ENCODE data around the gene TSPO. TPM values are rescaled to one million over a fixed set of nuclear protein-coding genes. Genes with fewer than 3 reads are reported as not detected.
A peak's percentile ranks its signal among the peaks of the same experiment; 100 is the strongest.

Gene TSPO
- total and polyA plus RNA-seq, 2 of the 13 experiments (the other 11 are each of a cell fraction or from before 2014, with no cell fraction given) = 0.46 to 1.4 TPM

DNA sequence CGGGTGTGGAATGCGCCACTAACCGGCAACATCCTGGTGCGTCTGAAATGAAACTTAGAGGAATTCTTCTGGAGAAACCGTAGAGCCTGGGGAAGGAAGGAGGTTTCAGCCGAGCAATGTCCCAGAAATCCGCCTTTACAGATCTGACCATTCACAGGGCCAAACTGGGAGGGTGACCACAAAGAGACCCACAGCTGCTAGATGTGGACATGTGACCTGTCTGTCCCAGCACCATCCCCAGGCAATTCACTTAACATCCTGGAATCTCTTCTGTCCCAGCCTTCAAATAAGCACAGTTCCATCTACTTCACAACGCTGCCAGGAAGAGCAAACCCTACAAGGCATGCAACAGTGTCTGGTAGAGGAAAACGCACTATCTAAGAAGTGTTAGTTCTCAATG, 18.0 kb upstream of the TSPO start (continued):
- no peak for TF ChIP-seq JDP2 (CRISPR knock-in tag; IDR thresholded peaks at IDR 0.05; ENCODE audit: borderline replicate concordance)
- TF ChIP-seq RARA (CRISPR knock-in tag; IDR thresholded peaks at IDR 0.05) = no peak
- no peak for TF ChIP-seq ZNF224 (CRISPR knock-in tag; IDR thresholded peaks at IDR 0.05)
- TF ChIP-seq ZNF251 (CRISPR knock-in tag; IDR thresholded peaks at IDR 0.05) = no peak
- no peak for TF ChIP-seq AGO1 (IDR thresholded peaks at IDR 0.05; ENCODE audit: low read depth, low read length, poor library complexity, severe bottlenecking)
- no peak for TF ChIP-seq TERF1 (CRISPR knock-in tag; IDR thresholded peaks at IDR 0.05)
- TF ChIP-seq TEAD3 (CRISPR knock-in tag; optimal IDR thresholded peaks at IDR 0.05; ENCODE audit: borderline replicate concordance) = no peak

DNA sequence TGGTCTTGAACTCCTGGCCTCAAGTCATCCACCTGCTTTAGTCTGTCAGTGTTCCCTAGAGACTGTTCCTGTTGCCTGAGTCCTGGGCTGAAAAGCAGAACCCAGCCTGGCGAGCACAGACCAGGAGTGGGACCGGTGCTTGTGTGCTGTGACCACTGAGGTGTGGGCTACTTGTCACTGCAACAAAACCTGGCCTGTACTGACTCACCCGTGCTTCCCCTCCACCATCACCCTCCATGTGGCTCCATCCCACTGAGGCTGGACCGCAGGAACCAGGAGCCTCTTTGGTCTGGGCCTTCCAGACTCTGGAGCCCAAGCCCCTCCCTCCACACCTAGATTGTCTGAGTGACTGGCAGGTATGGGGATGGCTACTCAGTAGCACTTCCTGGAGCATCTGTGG, 16.8 kb upstream of the TSPO start:
- DNase-seq (ENCODE audit: low spot score) = no peak
- Histone ChIP-seq H3K27me3 (ENCODE audit: control insufficient read depth in 1 of 2, insufficient read depth in 2 of 2, low read length in 2 of 2) (no peaks in the 10 kb centered on the region), H2AFZ (ENCODE audit: low read length) (no peak overlapping the region), H3K79me2 (ENCODE audit: insufficient read depth, low read length) (no peaks in the 10 kb centered on the region), H3K36me3 (replicated peaks in 1 of 2; ENCODE audit: control insufficient read depth in 1 of 2, insufficient read depth in 2 of 2, low read length in 2 of 2) (peaks cover 23 to 66% of the 10 kb centered on the region in 2 experiments), H3K27ac (ENCODE audit: extremely low read length, insufficient read depth, low read length) (no peak overlapping the region), H3K4me2 (ENCODE audit: low read depth, low read length) (no peak overlapping the region), H3K4me3 (replicated peaks in 1 of 3; ENCODE audit: insufficient read depth in 1 of 3, low read depth in 2 of 3, low read length in 3 of 3) (no peak overlapping the region), H3K9ac (ENCODE audit: insufficient read depth, low read depth, low read length) (no peak overlapping the region), H3K4me1 (ENCODE audit: insufficient read depth, low read length) (no peaks in the 10 kb centered on the region), H3K9me3 (ENCODE audit: low read length) (no peaks in the 10 kb centered on the region), H4K20me1 (ENCODE audit: insufficient read depth, low read length) (0 out of 2 replicates have a peak, but pooled peaks cover 2% of the 10 kb centered on the region)
- ATAC-seq = no peak
- BruUV-seq (replicated peaks) = no TSS peak
- no peak for FAIRE-seq
- CTCF ChIA-PET (ENCODE audit: low intra/inter-chr PET ratio, low total read pairs) = no interaction called here
- WGBS (ENCODE audit: low lambda C conversion rate) = 100% methylated on average over 1 of the region's 4 CpGs
- in situ Hi-C loops (cut with HindIII; ENCODE audit: extremely low pct_ligation_motif_present, low pct_unique_long_range_greater_than_20kb) = no loop called here
- TF ChIP-seq ZNF12 (CRISPR knock-in tag; IDR thresholded peaks at IDR 0.05) (peak; percentile 97), HOXA3 (CRISPR knock-in tag; IDR thresholded peaks at IDR 0.05) (no peak)
- intact Hi-C loops (cut with micrococcal nuclease; ENCODE audit: unreplicated experiment) = no loop called here
- POLR2A ChIA-PET = no interaction called here

All from HepG2 (cell line).